B cell (primary cell): ENCODE measurements around the gene KCNS1. TPM values are rescaled to one million over a fixed set of nuclear protein-coding genes. Genes with fewer than 3 reads are reported as not detected.

Source experiments
- ATAC-seq: fragments of 200-7000 bp; cut with Tn5 transposase; one replicate; pipeline ENCODE4 v1.10.0; 2021; ENCODE audit warnings: low read depth, mild to moderate bottlenecking, moderate number of reproducible peaks, moderate library complexity
- CTCF ChIA-PET: fragments of 350-600 bp; sonication (Branson Sonifier 250); formaldehyde crosslinking; loops from one replicate; lab custom pipeline; 2021; ENCODE audit warnings: antibody characterized with exemption, inconsistent platforms; lab: Charles Lee
- POLR2A ChIA-PET: fragments of 350-600 bp; sonication (Branson Sonifier 250); formaldehyde crosslinking; loops from one replicate; lab custom pipeline; 2021; ENCODE audit warnings: antibody characterized with exemption; lab: Charles Lee
- DNase-seq: peaks from one replicate; pipeline ENCODE4 v3.0.0; 2013
- H2AFZ ChIP-seq: 2 replicates; pipeline ENCODE4 v1.6.1; 2012; ENCODE audit warnings: mild to moderate bottlenecking, low read depth, low read length; ENCODE audit not compliant: insufficient read depth, poor library complexity, severe bottlenecking
- H3K27ac ChIP-seq, 2 donors: 1 replicate in 1 of 2; 2 replicates in 1 of 2; pipeline ENCODE4 v1.5.1; 2012 to 2013; ENCODE audit warnings: low read length in 2 of 2, mild to moderate bottlenecking in 2 of 2, moderate library complexity in 1 of 2
- H3K27me3 ChIP-seq, 4 experiments: fragments of 200-600 bp in 1 of 4; sonication (generic) in 1 of 4; replicated peaks in 1 of 4; 1 replicate in 2 of 4; 2 replicates in 2 of 4; pipeline versions ENCODE4 v1.6.1 to v1.7.0; 2013 to 2016; ENCODE audit warnings: low read length in 3 of 4, mild to moderate bottlenecking in 2 of 4, mixed read lengths in 1 of 4, moderate library complexity in 1 of 4; ENCODE audit not compliant: insufficient read depth in 4 of 4, control insufficient read depth in 3 of 4; ENCODE audit errors: control extremely low read depth in 1 of 4
- H3K36me3 ChIP-seq, 2 experiments: replicated peaks in 1 of 2; 1 replicate in 1 of 2; 2 replicates in 1 of 2; pipeline versions ENCODE4 v1.6.1 to v1.7.1; 2013; ENCODE audit warnings: low read length in 1 of 2; ENCODE audit not compliant: insufficient read depth in 2 of 2, control insufficient read depth in 1 of 2; ENCODE audit errors: control extremely low read depth in 1 of 2, extremely low read depth in 1 of 2
- H3K4me1 ChIP-seq, 2 donors: fragments of 200-600 bp in 1 of 2; sonication (generic) in 1 of 2; 1 replicate in 1 of 2; 2 replicates in 1 of 2; pipeline versions ENCODE4 v1.5.1 to v1.6.1; 2013 to 2017; ENCODE audit warnings: low read length in 2 of 2; ENCODE audit not compliant: control insufficient read depth in 2 of 2, insufficient read depth in 2 of 2
- H3K4me2 ChIP-seq: replicated peaks from 2 replicates; pipeline ENCODE3; 2012; ENCODE audit warnings: mild to moderate bottlenecking, low read depth, low read length; ENCODE audit not compliant: poor library complexity, severe bottlenecking
- H3K4me3 ChIP-seq, 5 experiments: fragments of 200-600 bp in 1 of 5; sonication (generic) in 1 of 5; 1 replicate in 3 of 5; 2 replicates in 2 of 5; pipeline versions ENCODE4 v1.5.1 to v1.7.0; 2011 to 2016; ENCODE audit warnings: low read length in 4 of 5, mild to moderate bottlenecking in 4 of 5, low read depth in 2 of 5, control low read depth in 1 of 5, moderate library complexity in 1 of 5; ENCODE audit not compliant: insufficient read depth in 1 of 5; ENCODE audit errors: control extremely low read depth in 1 of 5, extremely low read depth in 1 of 5
- H3K79me2 ChIP-seq: fragments of 200-600 bp; sonication (generic); one replicate; pipeline ENCODE4 v1.6.0; 2016; ENCODE audit warnings: low read length; ENCODE audit not compliant: control insufficient read depth, insufficient read depth
- H3K9ac ChIP-seq: fragments of 200-600 bp; sonication (generic); 2 replicates; pipeline ENCODE4 v1.6.1; 2017; ENCODE audit warnings: mild to moderate bottlenecking, low read length, moderate library complexity
- H3K9me3 ChIP-seq, 3 donors: one replicate each; pipeline versions ENCODE4 v1.6.1 to v1.7.1; 2013; ENCODE audit warnings: low read length in 2 of 3; ENCODE audit not compliant: control insufficient read depth in 2 of 3, insufficient read depth in 1 of 3; ENCODE audit errors: control extremely low read depth in 1 of 3
- H4K20me1 ChIP-seq: 2 replicates; pipeline ENCODE4 v1.6.0; 2012; ENCODE audit warnings: mild to moderate bottlenecking, low read length; ENCODE audit not compliant: insufficient read depth, control insufficient read depth, poor library complexity, severe bottlenecking
- H3K27ac Mint-ChIP-seq: one replicate; pipeline ENCODE4 v1.8.0; 2021; ENCODE audit warnings: mixed read lengths
- H3K27me3 Mint-ChIP-seq: one replicate; pipeline ENCODE4 v1.8.0; 2021; ENCODE audit warnings: mixed read lengths
- H3K4me1 Mint-ChIP-seq: one replicate; pipeline ENCODE4 v1.8.0; 2021; ENCODE audit warnings: mixed read lengths
- H3K4me3 Mint-ChIP-seq: one replicate; pipeline ENCODE4 v1.8.0; 2021; ENCODE audit warnings: mixed read lengths
- H3K9me3 Mint-ChIP-seq: one replicate; pipeline ENCODE4 v1.8.0; 2022; ENCODE audit warnings: mixed read lengths; ENCODE audit not compliant: insufficient read depth
- CTCF ChIP-seq: fragments of 200-600 bp; IDR thresholded peaks from one replicate; pipeline ENCODE4 v1.8.0; 2022; ENCODE audit warnings: antibody characterized with exemption, mild to moderate bottlenecking
- EZH2 ChIP-seq: IDR thresholded peaks from 2 replicates; pipeline ENCODE4 v1.6.1; 2012; ENCODE audit warnings: borderline replicate concordance, low read depth, mild to moderate bottlenecking, moderate library complexity, low read length; ENCODE audit not compliant: insufficient read depth, poor library complexity, severe bottlenecking
- WGBS: methylation state at CpG from one replicate; pipeline ENCODE4 v1.1.5; 2013; ENCODE audit warnings: missing lambda C conversion rate; ENCODE audit not compliant: insufficient coverage; 5-methylcytosine and 5-hydroxymethylcytosine counted together
- intact Hi-C: fragments of 100-400 bp; cut with micrococcal nuclease; formaldehyde crosslinking; loops from one replicate; pipeline ENCODE4 v1.10.0; 2022
- polyA plus RNA-seq: library from polyadenylated mRNA; depleted of rRNA; stranded (reverse); fragments of >200 nt; gene quantifications from 2 replicates; pipeline ENCODE4 v1.2.3, GENCODE V29; 2012
- total RNA-seq, 2 donors: library from RNA; stranded (reverse); fragments of 120-200 nt in 1 of 2; gene quantifications; 1 replicate in 1 of 2; 2 replicates in 1 of 2; pipeline versions ENCODE4 v1.2.3 to v1.2.4, GENCODE V29; 2013 to 2022

The KCNS1 gene
- total and polyA plus RNA-seq, 2 donors (not counting 1 experiment from before 2014, with no cell fraction given), result 0.04 TPM; not detected in 1

- ATAC-seq (no peak), DNase-seq (no peak)
- Histone ChIP-seq H3K9ac (no peak overlapping the region), H4K20me1 (peaks cover 53% of the 10 kb centered on the region), H3K9me3 (no peaks in the 10 kb centered on the region), H3K27ac (no peak overlapping the region), H3K27me3 (no peaks in the 10 kb centered on the region), H3K4me3 (no peak overlapping the region), H2AFZ (no peak overlapping the region), H3K4me1 (no peaks in the 10 kb centered on the region), H3K36me3 (peaks cover 28 to 83% of the 10 kb centered on the region in 2 experiments), H3K4me2 (no peak overlapping the region), H3K79me2 (peaks cover 57% of the 10 kb centered on the region)
- peaks cover 26% of the 10 kb centered on the region for H3K4me1 Mint-ChIP-seq
- H3K27me3 Mint-ChIP-seq, result no peaks in the 10 kb centered on the region
- no peaks in the 10 kb centered on the region for H3K9me3 Mint-ChIP-seq
- WGBS, result no CpG with 5 or more reads among the region's 1 CpG
- no peak overlapping the region for H3K27ac Mint-ChIP-seq
- TF ChIP-seq EZH2 (no peak), CTCF (no peak)
- POLR2A ChIA-PET, result no interaction called here
- CTCF ChIA-PET, result interaction anchor here (0.6 to 3.4 kb wide), 6 partner anchors 24 to 61 kb away, joined by 3 to 15 read pairs (median 6); no protein-coding TSS in a partner anchor
- intact Hi-C loops, result no loop called here
- H3K4me3 Mint-ChIP-seq, result no peak overlapping the region
These were observed 28.9 kb downstream of the KCNS1 start for GRCh38 chr20:45072066-45072465.

GRCh38 chr20:45070932-45071632 is 29.8 kb downstream of the KCNS1 start:
- Histone ChIP-seq H3K27me3 (no peaks in the 10 kb centered on the region), H3K4me2 (no peak overlapping the region), H4K20me1 (peaks cover 62% of the 10 kb centered on the region), H2AFZ (no peak overlapping the region), H3K9ac (no peak overlapping the region), H3K9me3 (no peaks in the 10 kb centered on the region), H3K79me2 (peaks cover 67% of the 10 kb centered on the region), H3K27ac (peak overlapping the region in 1 of 2 donors; percentile 34), H3K4me3 (no peak overlapping the region), H3K4me1 (no peaks in the 10 kb centered on the region), H3K36me3 (peaks cover 29 to 82% of the 10 kb centered on the region in 2 experiments)
- WGBS, result 99% methylated on average over 6 of the region's 6 CpGs
- ChIA-PET POLR2A (interaction anchor here (0.6 to 0.7 kb wide), 2 partner anchors 228 to 755 kb away, joined by 3 to 4 read pairs; no protein-coding TSS in a partner anchor), CTCF (interaction anchor here (0.9 to 2.9 kb wide), 6 partner anchors 18 to 60 kb away, joined by 3 to 11 read pairs (median 6); no protein-coding TSS in a partner anchor)
- H3K4me3 Mint-ChIP-seq, result no peak overlapping the region
- no peaks in the 10 kb centered on the region for H3K9me3 Mint-ChIP-seq
- intact Hi-C loops, result no loop called here
- no peaks in the 10 kb centered on the region for H3K27me3 Mint-ChIP-seq
- no peak for DNase-seq
- ATAC-seq, result no peak
- no peak overlapping the region for H3K27ac Mint-ChIP-seq
- TF ChIP-seq EZH2 (no peak), CTCF (no peak)
- H3K4me1 Mint-ChIP-seq, result peaks cover 31% of the 10 kb centered on the region
